Body of pancreas (tissue), 4 donors: ENCODE results near the gene PKD2L2. TPM values are rescaled to one million over a fixed set of nuclear protein-coding genes. Genes with fewer than 3 reads are reported as not detected.
"Not testable (repeated sequence)": the region's sequence is repeated elsewhere in the genome, so short reads cannot be mapped to it uniquely, and the experiment has no call there.

Experiments
- ATAC-seq: fragments of 150-250 bp; one replicate; pipeline ENCODE4 v1.9.1; 2016
- DNase-seq, 4 donors: peaks; one replicate each; pipeline ENCODE4 v3.0.0-alpha.2; 2019
- H3K27ac ChIP-seq, 4 donors: fragments of 200-600 bp; sonication (generic); 1 replicate in 3 of 4; 2 replicates in 1 of 4; pipeline versions ENCODE4 v1.5.1 to v1.6.1; 2016 to 2019; ENCODE audit warnings: mild to moderate bottlenecking in 1 of 4, mixed read lengths in 1 of 4, moderate library complexity in 1 of 4
- H3K27me3 ChIP-seq, 2 donors: fragments of 200-600 bp; sonication (generic); one replicate each; pipeline ENCODE4 v1.6.0; 2016; ENCODE audit warnings: mild to moderate bottlenecking in 1 of 2
- H3K36me3 ChIP-seq, 2 donors: fragments of 200-600 bp; sonication (generic); replicated peaks in 1 of 2; 2 replicates each; pipeline ENCODE4 v1.5.1; 2016; ENCODE audit warnings: low read depth in 2 of 2; ENCODE audit not compliant: insufficient read depth in 1 of 2
- H3K4me1 ChIP-seq: fragments of 200-600 bp; sonication (generic); one replicate; pipeline ENCODE4 v1.6.0; 2016
- H3K4me3 ChIP-seq, 2 donors: fragments of 200-600 bp; sonication (generic); 1 replicate in 1 of 2; 2 replicates in 1 of 2; pipeline ENCODE4 v1.5.1; 2016 to 2019
- H3K9me3 ChIP-seq, 3 donors: fragments of 200-600 bp; sonication (generic); 1 replicate in 2 of 3; 2 replicates in 1 of 3; pipeline ENCODE4 v1.5.1; 2016
- POLR2A ChIP-seq, 3 donors: fragments of 450-650 bp; IDR thresholded peaks; one replicate each; pipeline ENCODE4 v1.6.1; 2016; ENCODE audit warnings: antibody characterized with exemption in 3 of 3, mild to moderate bottlenecking in 2 of 3
- WGBS, 2 donors: methylation state at CpG; one replicate each; pipeline ENCODE4 v1.1.5; 2017; 5-methylcytosine and 5-hydroxymethylcytosine counted together
- intact Hi-C: fragments of 100-400 bp; cut with DNase I; formaldehyde crosslinking; loops from one replicate; pipeline ENCODE4 v1.15.1; 2023
- total RNA-seq, 2 donors: library from RNA; depleted of rRNA; stranded (reverse); fragments of >200 nt; gene quantifications; one replicate each; pipeline ENCODE4 v1.1.0, GENCODE V29; 2016
- TF ChIP-seq, protein P1 (sequence below), 7 experiments: fragments of 450-650 bp in 4 of 7; fragments of 200-600 bp in 3 of 7; sonication (generic) in 3 of 7; IDR thresholded peaks; one replicate each; pipeline ENCODE4 v1.5.1; 2016 to 2019; ENCODE audit warnings: antibody characterized with exemption in 7 of 7

The PKD2L2 gene
- total RNA-seq = not detected

- 13 to 21% methylated on average over 47 to 59 of the region's 59 CpGs for WGBS, 2 donors
- Histone ChIP-seq H3K36me3 (no peaks in the 10 kb centered on the region), H3K27ac (peak within 1 kb of the TSS in 3 of 4 donors; percentile 58 to 72 (median 70)), H3K27me3 (no peaks in the 10 kb centered on the region), H3K9me3 (no peaks in the 10 kb centered on the region), H3K4me3 (peak within 1 kb of the TSS in 1 of 2 donors; percentile 18), H3K4me1 (no peaks in the 10 kb centered on the region)
- ATAC-seq (peak; percentile 97), DNase-seq (peak; percentile 71 to 86 (median 80))
- intact Hi-C loops = no loop called here
- TF ChIP-seq, protein P1, sequence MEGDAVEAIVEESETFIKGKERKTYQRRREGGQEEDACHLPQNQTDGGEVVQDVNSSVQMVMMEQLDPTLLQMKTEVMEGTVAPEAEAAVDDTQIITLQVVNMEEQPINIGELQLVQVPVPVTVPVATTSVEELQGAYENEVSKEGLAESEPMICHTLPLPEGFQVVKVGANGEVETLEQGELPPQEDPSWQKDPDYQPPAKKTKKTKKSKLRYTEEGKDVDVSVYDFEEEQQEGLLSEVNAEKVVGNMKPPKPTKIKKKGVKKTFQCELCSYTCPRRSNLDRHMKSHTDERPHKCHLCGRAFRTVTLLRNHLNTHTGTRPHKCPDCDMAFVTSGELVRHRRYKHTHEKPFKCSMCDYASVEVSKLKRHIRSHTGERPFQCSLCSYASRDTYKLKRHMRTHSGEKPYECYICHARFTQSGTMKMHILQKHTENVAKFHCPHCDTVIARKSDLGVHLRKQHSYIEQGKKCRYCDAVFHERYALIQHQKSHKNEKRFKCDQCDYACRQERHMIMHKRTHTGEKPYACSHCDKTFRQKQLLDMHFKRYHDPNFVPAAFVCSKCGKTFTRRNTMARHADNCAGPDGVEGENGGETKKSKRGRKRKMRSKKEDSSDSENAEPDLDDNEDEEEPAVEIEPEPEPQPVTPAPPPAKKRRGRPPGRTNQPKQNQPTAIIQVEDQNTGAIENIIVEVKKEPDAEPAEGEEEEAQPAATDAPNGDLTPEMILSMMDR (IDR thresholded peaks at IDR 0.05) = peak in 3 of 7 experiments; percentile 4 to 16 (median 11)
- TF ChIP-seq POLR2A (IDR thresholded peaks at IDR 0.05) = peak; percentile 29 to 82 (median 68)
Observed at GRCh38 chr5:137888863-137889759, at the start of gene PKD2L2. TSS of gene PKD2L2 (plus strand) at chr5:137889457. CDS start at chr5:137889492, 35 bp downstream.

GRCh38 chr5:137842296-137842695 lies 47.0 kb upstream of the PKD2L2 start:
- DNase-seq (no peak), ATAC-seq (no peak)
- intact Hi-C loops = no loop called here
- no peak for TF ChIP-seq POLR2A (IDR thresholded peaks at IDR 0.05)
- TF ChIP-seq, protein P1 (IDR thresholded peaks at IDR 0.05) = no peak
- H3K4me3 ChIP-seq = no peak overlapping the region
- no peaks in the 10 kb centered on the region for H3K36me3 ChIP-seq
- H3K27ac ChIP-seq = no peak overlapping the region
- H3K27me3 ChIP-seq = no peaks in the 10 kb centered on the region
- H3K9me3 ChIP-seq = no peaks in the 10 kb centered on the region
- H3K4me1 ChIP-seq = peaks cover 7% of the 10 kb centered on the region
- 80 to 87% methylated on average over 5 of the region's 5 CpGs for WGBS, 2 donors

DNA sequence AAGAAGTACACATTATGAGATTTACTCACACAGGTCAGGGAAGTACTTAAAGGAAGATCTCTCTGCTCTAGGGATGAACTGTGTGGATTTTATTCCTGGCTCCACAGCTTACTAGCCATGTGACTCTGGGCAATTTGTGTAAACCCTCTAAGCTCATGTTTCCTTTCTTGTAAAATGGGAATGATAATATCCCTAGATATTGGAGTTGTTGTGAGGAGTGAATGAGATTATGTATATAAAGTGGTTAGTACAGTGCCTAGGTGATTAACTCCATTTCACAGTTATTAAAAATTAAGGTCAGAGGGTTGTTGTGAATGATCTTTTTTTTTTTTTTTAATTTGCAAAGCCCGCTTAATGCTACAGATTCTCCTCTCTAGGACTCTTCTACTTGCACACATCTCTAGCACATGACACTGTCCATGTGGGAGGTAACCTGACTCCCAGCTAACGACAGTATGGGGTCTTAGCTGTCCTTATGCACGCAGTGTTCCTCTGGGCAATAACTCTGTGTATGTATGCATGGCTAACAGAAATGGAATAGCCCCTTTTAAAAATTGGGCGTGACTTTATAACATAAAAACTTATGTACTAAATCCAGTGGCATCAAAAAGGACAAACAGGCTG lies 45.5 kb upstream of the PKD2L2 start:
- intact Hi-C loops = no loop called here
- TF ChIP-seq POLR2A (IDR thresholded peaks at IDR 0.05) = no peak

GRCh38 chr5:137845472-137845871 lies 43.8 kb upstream of the PKD2L2 start:
- H3K27me3 ChIP-seq = no peaks in the 10 kb centered on the region
- H3K36me3 ChIP-seq = no peaks in the 10 kb centered on the region
- intact Hi-C loops = no loop called here
- no peak overlapping the region for H3K27ac ChIP-seq
- DNase-seq (no peak), ATAC-seq (no peak)
- H3K9me3 ChIP-seq = no peaks in the 10 kb centered on the region
- H3K4me3 ChIP-seq = no peak overlapping the region
- no peak for TF ChIP-seq POLR2A (IDR thresholded peaks at IDR 0.05)
- H3K4me1 ChIP-seq = no peaks in the 10 kb centered on the region

More for the DNA sequence above, 45.5 kb upstream of the PKD2L2 start:
- Histone ChIP-seq H3K27ac (no peak overlapping the region), H3K36me3 (no peaks in the 10 kb centered on the region), H3K4me1 (no peaks in the 10 kb centered on the region), H3K27me3 (no peaks in the 10 kb centered on the region), H3K9me3 (no peaks in the 10 kb centered on the region), H3K4me3 (no peak overlapping the region)
- no peak for ATAC-seq
- WGBS, 2 donors = 62 to 66% methylated on average over 4 of the region's 4 CpGs
- no peak for DNase-seq

- H3K4me1 ChIP-seq = no peaks in the 10 kb centered on the region
- ATAC-seq (no peak), DNase-seq (no peak)
- H3K4me3 ChIP-seq = no peak overlapping the region
- no peak overlapping the region for H3K27ac ChIP-seq
- no peaks in the 10 kb centered on the region for H3K9me3 ChIP-seq
- no peaks in the 10 kb centered on the region for H3K27me3 ChIP-seq
- TF ChIP-seq, protein P1 (IDR thresholded peaks at IDR 0.05) = no peak
- no peak for TF ChIP-seq POLR2A (IDR thresholded peaks at IDR 0.05)
- intact Hi-C loops = no loop called here
- WGBS, 2 donors = 88 to 91% methylated on average over 6 of the region's 6 CpGs
- H3K36me3 ChIP-seq = no peaks in the 10 kb centered on the region
Observed at GRCh38 chr5:137847687-137848086, 41.6 kb upstream of the PKD2L2 start.

GRCh38 chr5:137853165-137853564 lies 36.1 kb upstream of the PKD2L2 start:
- H3K4me1 ChIP-seq, intact Hi-C loops, H3K4me3 ChIP-seq, H3K27me3 ChIP-seq, H3K36me3 ChIP-seq, H3K27ac ChIP-seq, H3K9me3 ChIP-seq, ATAC-seq, DNase-seq: not testable (repeated sequence)
